AG09309 (cell line): ENCODE results near the gene FCRL2.

Experiments used
- DNase-seq: peaks from one replicate; pipeline ENCODE4 v3.0.0-alpha.2; 2010; ENCODE audit warnings: low read depth
- H3K4me3 ChIP-seq: 2 replicates; pipeline ENCODE4 v1.5.1; 2011; ENCODE audit warnings: mild to moderate bottlenecking, low read depth, low read length, moderate library complexity; ENCODE audit not compliant: control insufficient read depth
- TF ChIP-seq, protein P1 (sequence below): IDR thresholded peaks from 2 replicates; pipeline ENCODE4 v1.5.1; 2011; ENCODE audit warnings: mild to moderate bottlenecking, low read depth, low read length, inconsistent platforms; ENCODE audit not compliant: insufficient read depth, control insufficient read depth; ENCODE audit errors: missing control alignments

The FCRL2 gene, protein sequence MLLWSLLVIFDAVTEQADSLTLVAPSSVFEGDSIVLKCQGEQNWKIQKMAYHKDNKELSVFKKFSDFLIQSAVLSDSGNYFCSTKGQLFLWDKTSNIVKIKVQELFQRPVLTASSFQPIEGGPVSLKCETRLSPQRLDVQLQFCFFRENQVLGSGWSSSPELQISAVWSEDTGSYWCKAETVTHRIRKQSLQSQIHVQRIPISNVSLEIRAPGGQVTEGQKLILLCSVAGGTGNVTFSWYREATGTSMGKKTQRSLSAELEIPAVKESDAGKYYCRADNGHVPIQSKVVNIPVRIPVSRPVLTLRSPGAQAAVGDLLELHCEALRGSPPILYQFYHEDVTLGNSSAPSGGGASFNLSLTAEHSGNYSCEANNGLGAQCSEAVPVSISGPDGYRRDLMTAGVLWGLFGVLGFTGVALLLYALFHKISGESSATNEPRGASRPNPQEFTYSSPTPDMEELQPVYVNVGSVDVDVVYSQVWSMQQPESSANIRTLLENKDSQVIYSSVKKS

DNA sequence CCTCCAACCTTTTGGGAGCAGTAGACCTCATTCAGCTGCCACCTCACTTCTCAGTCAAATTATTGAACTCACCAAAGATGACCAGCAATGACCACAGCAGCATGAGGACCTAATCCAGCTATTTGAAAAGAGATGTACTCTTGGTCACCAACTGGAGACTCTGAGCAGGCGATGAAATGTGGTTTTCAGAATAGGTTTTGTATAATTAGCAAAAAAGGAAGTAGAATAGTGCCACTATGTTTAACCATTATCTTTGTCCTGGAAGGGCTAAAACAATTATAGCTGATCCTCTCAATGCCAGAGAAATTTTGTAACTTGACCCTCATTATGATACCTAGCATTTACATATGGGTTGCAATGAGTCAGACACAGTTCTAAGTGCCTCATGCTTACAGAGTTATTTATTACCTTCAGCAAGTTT lies at the start of gene FCRL2:
Gene FCRL2, minus strand, starts transcription at position 162 of the 421 bp plus-strand sequence. Its CDS starts 59 bp downstream, at position 103.
- TF ChIP-seq, protein P1, sequence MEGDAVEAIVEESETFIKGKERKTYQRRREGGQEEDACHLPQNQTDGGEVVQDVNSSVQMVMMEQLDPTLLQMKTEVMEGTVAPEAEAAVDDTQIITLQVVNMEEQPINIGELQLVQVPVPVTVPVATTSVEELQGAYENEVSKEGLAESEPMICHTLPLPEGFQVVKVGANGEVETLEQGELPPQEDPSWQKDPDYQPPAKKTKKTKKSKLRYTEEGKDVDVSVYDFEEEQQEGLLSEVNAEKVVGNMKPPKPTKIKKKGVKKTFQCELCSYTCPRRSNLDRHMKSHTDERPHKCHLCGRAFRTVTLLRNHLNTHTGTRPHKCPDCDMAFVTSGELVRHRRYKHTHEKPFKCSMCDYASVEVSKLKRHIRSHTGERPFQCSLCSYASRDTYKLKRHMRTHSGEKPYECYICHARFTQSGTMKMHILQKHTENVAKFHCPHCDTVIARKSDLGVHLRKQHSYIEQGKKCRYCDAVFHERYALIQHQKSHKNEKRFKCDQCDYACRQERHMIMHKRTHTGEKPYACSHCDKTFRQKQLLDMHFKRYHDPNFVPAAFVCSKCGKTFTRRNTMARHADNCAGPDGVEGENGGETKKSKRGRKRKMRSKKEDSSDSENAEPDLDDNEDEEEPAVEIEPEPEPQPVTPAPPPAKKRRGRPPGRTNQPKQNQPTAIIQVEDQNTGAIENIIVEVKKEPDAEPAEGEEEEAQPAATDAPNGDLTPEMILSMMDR = no peak
- H3K4me3 ChIP-seq = no peak within 1 kb of the TSS
- DNase-seq = no peak

- H3K4me3 ChIP-seq = no peak overlapping the region
- TF ChIP-seq, protein P1 = no peak
- no peak for DNase-seq
These were observed 43.4 kb upstream of the FCRL2 start for GRCh38 chr1:157820299-157820698.

- DNase-seq = no peak
- TF ChIP-seq, protein P1 = no peak
- no peak within 1 kb of the TSS for H3K4me3 ChIP-seq
These were observed 43.0 kb upstream of the FCRL2 start, which contains the start of gene FCRL1 for GRCh38 chr1:157819896-157820295. Gene FCRL1, minus strand, starts transcription at chr1:157820120. Its CDS starts 83 bp downstream, at chr1:157820037.

GRCh38 chr1:157819215-157819614 lies 42.3 kb upstream of the FCRL2 start:
- TF ChIP-seq, protein P1 = no peak
- no peak for DNase-seq
- H3K4me3 ChIP-seq = no peak overlapping the region

DNA sequence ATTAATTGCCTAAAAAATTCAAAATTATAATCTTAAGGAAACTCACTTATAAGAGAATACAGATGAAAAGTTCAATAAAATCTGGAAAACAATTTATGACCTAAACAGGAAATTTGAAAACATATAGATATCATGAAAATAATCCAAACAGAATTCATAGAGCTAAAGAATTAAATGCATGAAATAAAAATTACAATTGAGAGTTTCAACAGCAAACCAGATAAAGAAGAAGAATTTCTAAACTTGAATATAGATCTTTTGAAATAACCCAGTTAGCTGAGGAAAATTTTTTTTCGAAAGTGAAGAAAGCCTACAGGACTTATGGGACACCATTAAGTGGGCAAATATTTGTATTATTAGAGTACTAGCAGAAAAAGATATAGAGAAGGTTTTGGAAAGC lies 36.3 kb upstream of the FCRL2 start:
- no peak overlapping the region for H3K4me3 ChIP-seq
- no peak for DNase-seq
- TF ChIP-seq, protein P1 = no peak

DNA sequence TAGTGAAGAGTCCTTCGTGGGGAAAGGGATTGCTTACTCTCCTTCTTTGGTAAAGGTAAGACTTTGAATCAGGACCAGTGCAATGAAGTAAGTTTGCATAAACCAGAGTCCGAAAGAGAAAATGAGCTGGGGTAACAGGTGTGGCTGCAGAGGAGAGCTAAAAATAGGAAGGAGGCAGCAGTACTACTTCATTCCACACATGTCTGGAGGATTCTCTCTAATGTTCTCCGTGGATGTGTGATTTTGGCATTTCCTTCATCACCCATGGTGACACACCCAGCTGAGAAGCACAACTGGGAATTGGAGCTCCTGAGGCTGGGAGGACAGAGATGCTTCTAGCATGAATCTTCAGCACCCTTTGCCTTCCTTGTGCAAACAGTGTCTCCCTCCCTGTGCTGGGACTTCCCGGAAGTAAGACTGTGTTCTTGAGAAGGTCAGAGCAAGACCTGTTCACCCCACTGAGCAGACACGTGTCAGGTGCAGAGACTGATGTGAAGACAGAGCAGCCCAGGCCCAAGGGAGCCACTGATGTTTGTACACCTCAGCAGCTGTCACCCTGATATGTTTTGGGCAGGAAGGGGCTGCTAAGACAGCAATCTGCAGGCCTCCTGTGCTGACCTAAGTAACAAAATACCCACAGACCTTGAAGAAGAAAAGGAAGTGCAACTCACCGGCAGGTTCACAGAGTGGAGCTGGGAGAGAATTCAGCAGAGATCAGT lies 29.7 kb upstream of the FCRL2 start:
- TF ChIP-seq, protein P1 = no peak
- H3K4me3 ChIP-seq = no peak overlapping the region
- DNase-seq = no peak
